Right cardiac atrium (tissue), 5 donors: Measurements from ENCODE around the gene HADHB. TPM values are rescaled to one million over a fixed set of nuclear protein-coding genes. Genes with fewer than 3 reads are reported as not detected.
A peak's percentile ranks its signal among the peaks of the same experiment; 100 is the strongest.
"Not testable (repeated sequence)": the region's sequence is repeated elsewhere in the genome, so short reads cannot be mapped to it uniquely, and the experiment has no call there.

ENCODE experiments used
- ATAC-seq, 2 donors: fragments of 200-7000 bp; cut with Tn5 transposase; one replicate each; pipeline versions ENCODE4 v1.8.0 to v1.9.1; 2020; ENCODE audit warnings: moderate library complexity in 2 of 2, mild to moderate bottlenecking in 1 of 2
- DNase-seq, 3 donors: peaks; one replicate each; pipeline ENCODE4 v3.0.0-alpha.2; 2020
- H3K27ac ChIP-seq: one replicate; pipeline ENCODE4 v1.5.1; 2013; ENCODE audit warnings: mild to moderate bottlenecking, low read length, control low read depth, moderate library complexity
- H3K27me3 ChIP-seq: one replicate; pipeline ENCODE4 v1.6.1; 2013; ENCODE audit not compliant: control insufficient read depth, insufficient read depth
- H3K4me1 ChIP-seq: one replicate; pipeline ENCODE4 v1.6.1; 2013; ENCODE audit warnings: low read length; ENCODE audit not compliant: control insufficient read depth, insufficient read depth
- H3K4me3 ChIP-seq: one replicate; pipeline ENCODE4 v1.5.1; 2013; ENCODE audit warnings: low read length, control low read depth
- H3K9me3 ChIP-seq: one replicate; pipeline ENCODE4 v1.6.1; 2013; ENCODE audit warnings: low read length; ENCODE audit not compliant: control insufficient read depth
- WGBS: extraction: QIAGEN DNeasy Blood & Tissue Kit; methylation state at CpG from one replicate; pipeline ENCODE4 v1.1.7; 2013; 5-methylcytosine and 5-hydroxymethylcytosine counted together
- intact Hi-C, 4 donors: fragments of 100-400 bp; cut with DNase I; formaldehyde crosslinking; loops; one replicate each; pipeline versions ENCODE4 v1.11.0 to v1.14.0; 2022 to 2023
- polyA plus RNA-seq: library from polyadenylated mRNA; stranded (reverse); fragments of 200-250 nt; gene quantifications from one replicate; pipeline ENCODE4 v1.2.3, GENCODE V29; 2013
- total RNA-seq, 4 donors: library from RNA; stranded (reverse); fragmentation: NEBNext Ultra II Directional; extraction: Animal tissue kit (Norgen Biotek cat#: 25700); gene quantifications; one replicate each; pipeline ENCODE4 v1.2.1, GENCODE V29; 2021
- donor health status: healthy with polysubstance abuse.
- donor health status: DM: no; HTN: yes; CAD: no.
- donor health status: DM: no; HTN: no; CAD: no.
- donor health status: DM: no; HTN: yes; CAD: no; lungs with severe emphysema.
- donor health status: DM: yes; HTN: yes; CAD: no.

HADHB gene
- total and polyA plus RNA-seq, 5 donors = 750 to 992 (median 873) TPM

DNA sequence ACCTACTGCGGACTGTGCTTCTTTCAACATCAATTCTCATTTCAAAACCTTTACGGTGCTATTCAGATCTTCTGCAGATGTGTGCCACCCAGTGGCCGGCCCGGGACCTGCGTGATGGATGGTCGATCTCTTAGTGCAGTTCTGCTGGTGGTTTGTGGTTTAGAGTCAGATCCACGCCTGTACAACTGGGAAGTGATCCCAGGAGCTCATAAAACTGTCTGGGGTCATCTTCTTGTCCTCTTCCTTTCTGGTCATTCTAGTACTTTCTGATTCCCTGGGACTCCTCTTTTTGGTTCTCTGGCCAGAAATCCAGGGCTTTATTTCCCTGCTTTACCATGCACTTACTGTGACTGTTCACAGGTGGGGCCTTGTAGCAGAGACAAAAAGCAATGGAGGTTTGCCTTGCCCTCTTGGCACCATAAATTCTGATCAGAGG is 85.4 kb downstream of the HADHB start:
- no peaks in the 10 kb centered on the region for H3K27me3 ChIP-seq
- 1% methylated on average over 7 of the region's 7 CpGs for WGBS
- no peak overlapping the region for H3K27ac ChIP-seq
- no peak overlapping the region for H3K4me3 ChIP-seq
- intact Hi-C loops = loop anchor here in 1 of 4 donors (5.0 kb wide), 1 partner anchor 378 kb away; no protein-coding TSS in a partner anchor
- peak; percentile 86 to 94 for ATAC-seq
- no peaks in the 10 kb centered on the region for H3K4me1 ChIP-seq
- H3K9me3 ChIP-seq = no peaks in the 10 kb centered on the region
- peak; percentile 86 to 95 (median 93) for DNase-seq

DNA sequence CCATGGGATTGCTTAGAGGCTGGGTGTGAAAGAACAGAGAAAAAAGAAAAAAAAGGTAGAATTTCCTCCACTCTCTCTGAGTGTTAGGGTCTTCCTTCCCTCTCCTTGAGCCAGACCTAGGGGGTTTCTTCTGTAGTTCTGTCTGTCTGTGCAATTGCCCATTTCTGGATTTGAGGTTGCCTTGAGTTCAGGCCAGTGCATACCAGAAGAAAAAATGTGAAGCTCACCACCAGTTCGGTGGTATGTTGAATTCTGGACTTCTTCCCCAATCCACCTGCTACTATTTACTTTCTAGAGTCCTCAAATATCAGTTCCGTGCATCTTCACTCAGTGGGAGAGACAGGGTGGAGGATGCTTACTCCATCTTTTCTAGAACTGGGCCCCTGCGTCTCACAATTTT is 85.9 kb downstream of the HADHB start:
- no peak for DNase-seq
- ATAC-seq = no peak
- WGBS = 76% methylated on average over 3 of the region's 3 CpGs

DNA sequence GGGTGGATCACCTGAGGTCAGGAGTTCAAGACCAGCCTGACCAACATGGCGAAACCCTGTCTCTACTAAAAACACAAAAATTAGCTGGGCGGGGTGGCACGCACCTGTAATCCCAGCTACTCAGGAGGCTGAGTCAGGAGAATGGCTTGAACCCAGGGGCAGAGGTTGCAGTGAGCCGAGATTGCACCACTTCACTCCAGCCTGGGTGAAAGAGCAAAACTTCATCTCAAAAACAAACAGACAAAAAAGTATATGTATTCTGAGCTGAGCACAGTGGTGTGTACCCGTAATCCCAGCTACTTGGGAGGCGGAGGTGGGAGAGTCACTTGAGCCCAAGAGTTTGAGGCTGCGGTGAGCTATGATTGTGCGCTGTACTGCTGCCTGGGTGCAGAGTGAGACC is 86.6 kb downstream of the HADHB start:
- WGBS = 92% methylated on average over 8 of the region's 8 CpGs
- intact Hi-C loops = loop anchor here in 1 of 4 donors (5.0 kb wide), 1 partner anchor 379 kb away; no protein-coding TSS in a partner anchor
- not testable (repeated sequence) for H3K9me3 ChIP-seq, H3K4me3 ChIP-seq, H3K4me1 ChIP-seq, ATAC-seq, H3K27ac ChIP-seq, H3K27me3 ChIP-seq, DNase-seq

More for the DNA sequence above, 85.9 kb downstream of the HADHB start:
- Histone ChIP-seq H3K4me1 (no peaks in the 10 kb centered on the region), H3K9me3 (no peaks in the 10 kb centered on the region), H3K27me3 (no peaks in the 10 kb centered on the region), H3K4me3 (no peak overlapping the region), H3K27ac (no peak overlapping the region)
- intact Hi-C loops = loop anchor here in 1 of 4 donors (5.0 kb wide), 1 partner anchor 378 kb away; no protein-coding TSS in a partner anchor

DNA sequence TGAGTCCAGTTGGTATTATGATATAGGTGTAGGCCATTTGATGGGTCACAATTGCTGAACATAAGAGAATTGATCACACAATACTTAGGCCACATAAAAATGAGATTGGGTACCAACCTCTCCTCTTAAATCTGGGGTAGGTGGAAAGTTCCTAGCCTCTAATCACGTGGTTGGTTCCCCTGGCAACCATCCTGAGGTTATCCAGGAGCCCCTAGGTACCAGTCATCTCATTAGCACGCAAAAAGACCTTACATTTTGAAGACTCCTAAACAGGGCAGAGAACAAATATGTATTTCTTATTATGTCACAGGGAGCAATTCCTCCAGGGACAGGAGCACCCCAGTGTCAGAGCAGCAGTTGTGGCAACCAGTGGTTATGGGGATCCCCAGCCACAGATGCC is 88.6 kb downstream of the HADHB start:
- Histone ChIP-seq H3K27me3 (no peaks in the 10 kb centered on the region), H3K4me1 (no peaks in the 10 kb centered on the region), H3K27ac (no peak overlapping the region), H3K4me3 (no peak overlapping the region), H3K9me3 (no peaks in the 10 kb centered on the region)
- DNase-seq (no peak), ATAC-seq (no peak)
- 42% methylated on average over 2 of the region's 2 CpGs for WGBS
- intact Hi-C loops = loop anchor here in 1 of 4 donors (5.0 kb wide), 1 partner anchor 381 kb away; no protein-coding TSS in a partner anchor

DNA sequence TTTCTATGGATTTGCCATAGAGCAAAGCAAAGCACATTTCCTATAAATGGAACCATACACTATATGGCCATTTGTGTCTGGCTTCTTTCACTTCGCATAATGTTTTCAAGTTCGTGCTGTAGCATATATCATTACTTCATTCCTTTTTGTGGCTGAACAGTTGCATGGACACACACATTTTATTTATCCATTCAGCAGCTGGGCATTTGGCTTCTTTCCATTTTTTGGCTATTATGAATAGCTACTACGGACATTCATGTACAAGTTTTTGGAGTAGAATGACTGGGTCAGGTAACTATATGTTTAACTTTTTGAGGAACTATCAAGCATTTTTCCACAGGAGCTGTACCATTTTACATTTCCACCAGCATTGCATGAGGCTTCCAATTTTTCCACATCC is 90.5 kb downstream of the HADHB start:
- ATAC-seq (no peak), DNase-seq (no peak)
- Histone ChIP-seq H3K9me3 (no peaks in the 10 kb centered on the region), H3K27me3 (no peaks in the 10 kb centered on the region), H3K4me1 (no peaks in the 10 kb centered on the region), H3K27ac (no peak overlapping the region), H3K4me3 (no peak overlapping the region)
- intact Hi-C loops = no loop called here
- WGBS = 66% methylated on average over 3 of the region's 3 CpGs

DNA sequence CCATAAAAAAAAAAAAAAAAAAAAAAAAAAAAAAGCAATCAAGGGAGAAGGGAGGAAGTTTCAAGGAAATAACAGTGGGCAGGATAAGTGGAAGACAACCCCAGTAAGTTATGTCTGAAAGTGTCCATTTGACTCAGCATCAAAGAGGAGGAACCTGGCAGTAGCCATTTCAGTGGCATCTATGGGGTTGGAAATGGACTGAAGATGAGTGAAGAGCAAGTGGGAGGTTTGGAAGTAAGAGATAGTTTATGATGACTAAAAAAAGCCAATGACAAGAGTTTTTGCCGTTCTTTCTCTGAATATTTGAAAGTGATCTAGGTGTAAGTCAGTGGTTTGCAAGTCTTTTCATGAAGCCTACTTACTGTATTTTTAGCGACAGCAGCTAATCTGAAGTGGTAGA is 92.0 kb downstream of the HADHB start:
- Histone ChIP-seq H3K27ac (no peak overlapping the region), H3K4me1 (no peaks in the 10 kb centered on the region), H3K9me3 (no peaks in the 10 kb centered on the region), H3K27me3 (no peaks in the 10 kb centered on the region), H3K4me3 (no peak overlapping the region)
- no peak for ATAC-seq
- no peak for DNase-seq
- intact Hi-C loops = no loop called here
- 89% methylated on average over 2 of the region's 2 CpGs for WGBS

DNA sequence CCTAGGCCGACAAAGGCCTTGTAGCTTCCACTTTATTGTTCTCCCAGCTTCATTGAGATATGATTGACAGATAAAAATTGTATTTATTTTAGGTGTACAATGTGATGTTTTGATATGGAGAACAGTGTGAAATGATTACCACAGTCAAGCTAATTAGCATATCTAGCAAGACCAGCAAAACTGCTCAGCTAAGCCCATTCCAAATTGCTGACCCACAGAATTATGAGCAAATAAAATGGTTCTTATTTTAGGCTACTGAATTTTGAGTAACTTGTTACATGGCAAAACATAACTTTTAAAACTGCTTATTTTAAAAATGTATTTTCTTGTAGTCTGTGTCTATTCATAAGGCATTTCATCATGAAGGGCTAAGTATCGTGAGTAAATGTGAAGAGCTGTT is 92.6 kb downstream of the HADHB start:
- H3K27ac ChIP-seq = no peak overlapping the region
- H3K4me3 ChIP-seq = no peak overlapping the region
- DNase-seq (no peak), ATAC-seq (no peak)
- H3K9me3 ChIP-seq = no peaks in the 10 kb centered on the region
- intact Hi-C loops = no loop called here
- H3K4me1 ChIP-seq = no peaks in the 10 kb centered on the region
- no peaks in the 10 kb centered on the region for H3K27me3 ChIP-seq
- WGBS = 95% methylated on average over 2 of the region's 2 CpGs

Other genes starting within 250 kb of the HADHB start
- 100 to 1,000 TPM in 1 of 4 donors, 10 to 100 TPM in 3; 90.1 to 103 (median 97.4) TPM for gene RAB10, start 210.9 kb upstream of the HADHB start, total RNA-seq
- 53.0 TPM for gene RAB10, start 210.9 kb upstream of the HADHB start, polyA plus RNA-seq
- 1 to 10 TPM; 2.7 to 6.9 (median 4.4) TPM for gene GAREM2, start 71.9 kb upstream of the HADHB start, total RNA-seq
- gene GAREM2, start 71.9 kb upstream of the HADHB start, polyA plus RNA-seq = 1.9 TPM
- gene HADHA, start 307 bp upstream of the HADHB start, total RNA-seq = 100 to 1,000 TPM; 329 to 410 (median 375) TPM
- 307 TPM for gene HADHA, start 307 bp upstream of the HADHB start, polyA plus RNA-seq
- 10 to 100 TPM; 14.3 to 20.2 (median 16.6) TPM for gene SELENOI, start 101.2 kb downstream of the HADHB start, total RNA-seq
- 3.8 TPM for gene SELENOI, start 101.2 kb downstream of the HADHB start, polyA plus RNA-seq
- under 1 TPM in 1 of 4 donors, not detected in 3; 0.11 TPM for gene ADGRF3, start 101.8 kb downstream of the HADHB start, total RNA-seq
- 0.14 TPM for gene ADGRF3, start 101.8 kb downstream of the HADHB start, polyA plus RNA-seq
- not detected for gene DRC1, start 157.0 kb downstream of the HADHB start, total RNA-seq
- not detected for gene DRC1, start 157.0 kb downstream of the HADHB start, polyA plus RNA-seq
- gene OTOF, start 233.2 kb downstream of the HADHB start, total RNA-seq = under 1 TPM in 2 of 4 donors, not detected in 2; 0.15 to 0.25 TPM
- gene OTOF, start 233.2 kb downstream of the HADHB start, polyA plus RNA-seq = 0.25 TPM